ENCODE data around the gene SMARCA4.
"Not testable (repeated sequence)": the region's sequence is repeated elsewhere in the genome, so short reads cannot be mapped to it uniquely, and the experiment has no call there.

Gene SMARCA4

DNA sequence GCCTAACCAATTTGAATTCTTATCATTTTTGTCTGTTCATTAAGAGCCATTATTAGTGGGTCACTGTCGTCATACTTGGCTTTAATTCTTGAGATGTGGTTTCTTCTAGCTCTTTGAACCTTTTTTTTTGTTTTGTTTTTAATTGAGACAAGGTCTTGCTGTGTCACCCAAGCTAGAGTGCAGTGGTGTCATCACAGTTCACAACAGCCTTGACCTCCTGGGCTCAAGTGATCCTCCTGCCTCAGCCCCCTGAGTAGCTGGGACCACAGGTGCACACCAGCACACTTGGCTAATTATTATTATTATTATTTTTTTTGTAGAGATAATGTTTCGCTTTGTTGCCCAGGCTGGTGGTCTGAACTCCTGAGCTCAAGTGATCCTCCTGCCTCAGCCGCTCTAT, 102.6 kb downstream of the SMARCA4 start:
- no peak for DNase-seq (ENCODE audit: low read depth in 4 of 4, low spot score in 1 of 4)

GRCh38 chr19:11064831-11065303, 104.0 kb downstream of the SMARCA4 start:
- no peak for DNase-seq (ENCODE audit: low read depth in 4 of 4, low spot score in 1 of 4)

- DNase-seq (ENCODE audit: low read depth in 4 of 4, low spot score in 1 of 4): no peak
Measured at GRCh38 chr19:11066326-11066725, 105.5 kb downstream of the SMARCA4 start.

- DNase-seq (ENCODE audit: low read depth in 4 of 4, low spot score in 1 of 4): no peak
Measured at GRCh38 chr19:11067356-11068113, 106.7 kb downstream of the SMARCA4 start.

DNA sequence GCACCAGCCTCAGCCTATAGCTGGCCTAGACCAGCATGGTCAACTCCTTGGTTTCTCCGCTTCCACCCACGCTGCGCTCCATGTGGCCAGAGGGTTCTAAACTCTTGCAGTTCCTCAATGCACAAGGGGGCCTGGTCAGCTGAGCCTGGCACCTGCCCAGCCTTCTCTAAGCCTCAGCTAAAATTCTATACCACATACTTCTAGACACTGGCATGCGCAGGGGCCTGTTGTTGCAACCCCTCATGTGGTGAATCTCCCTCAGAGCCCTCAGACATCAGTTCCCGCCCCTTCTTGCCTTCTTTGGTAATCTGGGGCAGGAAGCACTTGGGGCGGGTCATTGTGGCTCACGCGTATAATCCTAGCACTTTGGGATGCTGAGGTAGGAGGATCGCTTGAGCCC, 108.7 kb downstream of the SMARCA4 start:
- no peak for DNase-seq (ENCODE audit: low read depth in 4 of 4, low spot score in 1 of 4)

DNA sequence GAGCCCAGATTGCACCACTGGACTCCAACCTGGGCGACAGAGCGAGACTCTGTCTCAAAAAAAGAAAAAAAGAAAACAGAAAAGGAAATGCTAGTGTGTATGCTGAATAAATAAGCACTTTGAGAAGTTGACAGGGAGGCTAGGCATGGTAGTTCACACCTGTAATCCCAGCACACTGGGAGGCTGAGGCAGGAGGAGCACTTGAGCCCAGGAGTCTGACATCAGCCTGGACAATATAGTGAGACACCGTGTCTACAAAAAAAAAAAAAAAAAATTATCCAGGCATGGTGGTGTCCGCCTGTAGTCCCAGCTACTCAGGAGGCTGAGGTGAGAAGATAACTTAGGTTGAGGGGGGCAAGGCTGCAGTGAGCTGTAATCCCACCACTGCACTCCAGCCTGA, 109.3 kb downstream of the SMARCA4 start:
- DNase-seq (ENCODE audit: low read depth in 4 of 4, low spot score in 1 of 4): no peak

DNA sequence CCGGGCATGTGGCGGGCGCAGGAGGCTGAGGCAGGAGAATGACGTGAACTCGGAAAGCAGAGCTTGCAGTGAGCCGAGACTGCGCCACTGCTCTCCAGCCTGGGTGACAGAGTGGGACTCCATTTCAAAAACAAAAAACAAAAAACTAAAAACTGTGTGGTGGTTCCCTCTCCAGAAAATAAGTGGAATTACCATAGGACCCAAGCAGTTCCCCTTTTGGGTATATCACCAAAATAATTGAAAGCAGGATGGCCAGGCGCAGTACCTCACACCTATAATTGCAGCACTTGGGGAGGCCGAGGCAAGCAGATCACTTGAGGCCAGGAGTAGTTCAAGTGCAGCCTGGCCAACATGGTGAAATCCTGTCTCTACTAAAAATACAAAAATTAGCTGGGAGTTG, 112.7 kb downstream of the SMARCA4 start:
- no peak for DNase-seq (ENCODE audit: low read depth in 4 of 4, low spot score in 1 of 4)

DNA sequence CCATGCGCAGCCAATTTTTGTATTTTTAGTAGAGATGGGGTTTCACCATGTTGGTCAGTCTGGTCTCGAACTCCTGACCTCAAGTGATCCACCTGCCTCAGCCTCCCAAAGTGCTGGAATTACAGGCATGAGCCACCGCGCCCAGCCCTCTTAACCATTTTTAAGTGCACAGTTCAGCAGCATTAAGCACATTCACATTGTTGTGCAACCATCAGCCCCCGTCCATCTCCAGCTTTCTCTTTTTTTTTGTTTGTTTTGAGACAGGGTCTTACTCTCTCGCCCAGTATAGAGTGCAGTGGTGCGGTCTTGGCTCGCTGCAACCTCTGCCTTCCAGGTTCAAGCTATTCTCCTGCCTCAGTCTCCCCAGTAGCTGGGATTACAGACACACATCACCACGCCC, 116.0 kb downstream of the SMARCA4 start:
- DNase-seq (ENCODE audit: low read depth in 4 of 4, low spot score in 1 of 4): not testable (repeated sequence)

DNA sequence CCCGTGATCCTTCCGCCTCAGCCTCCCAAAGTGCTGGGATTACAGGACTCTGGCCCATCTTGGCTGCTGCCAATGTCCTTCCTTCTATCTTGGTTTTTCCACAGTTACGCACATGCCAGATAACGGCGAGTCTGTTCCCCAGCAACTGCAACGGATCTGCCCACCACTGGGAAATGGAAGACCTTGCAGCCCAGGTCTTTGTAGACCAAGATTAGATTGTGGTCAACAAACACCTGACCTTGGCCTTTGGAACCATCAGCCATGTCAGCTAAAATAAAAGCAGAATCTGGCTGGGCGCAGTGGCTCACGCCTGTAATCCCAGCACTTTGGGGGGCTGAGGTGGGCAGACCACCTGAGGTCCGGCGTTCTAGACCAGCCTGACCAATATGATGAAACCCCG, 118.1 kb downstream of the SMARCA4 start:
- no peak for DNase-seq (ENCODE audit: low read depth in 4 of 4, low spot score in 1 of 4)

DNA sequence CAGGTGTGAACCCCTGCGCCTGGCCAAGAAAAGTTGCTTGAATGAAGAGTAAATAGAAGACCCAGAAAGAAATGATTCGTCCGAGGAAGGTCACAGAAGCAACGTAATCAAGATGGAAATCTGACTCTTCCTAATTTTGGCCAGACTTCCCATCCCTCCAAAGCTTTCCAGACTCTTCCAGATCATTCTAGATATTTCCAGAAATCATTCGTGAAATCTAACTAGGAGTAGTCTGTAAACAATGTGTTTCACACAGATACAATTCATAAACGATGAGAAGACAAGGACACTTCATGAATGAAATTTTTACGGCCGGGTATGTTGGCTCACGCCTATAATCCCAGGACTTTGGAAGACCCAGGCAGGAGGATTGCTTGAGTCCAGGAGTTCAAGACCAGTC, 119.2 kb downstream of the SMARCA4 start:
- no peak for DNase-seq (ENCODE audit: low read depth in 4 of 4, low spot score in 1 of 4)

DNA sequence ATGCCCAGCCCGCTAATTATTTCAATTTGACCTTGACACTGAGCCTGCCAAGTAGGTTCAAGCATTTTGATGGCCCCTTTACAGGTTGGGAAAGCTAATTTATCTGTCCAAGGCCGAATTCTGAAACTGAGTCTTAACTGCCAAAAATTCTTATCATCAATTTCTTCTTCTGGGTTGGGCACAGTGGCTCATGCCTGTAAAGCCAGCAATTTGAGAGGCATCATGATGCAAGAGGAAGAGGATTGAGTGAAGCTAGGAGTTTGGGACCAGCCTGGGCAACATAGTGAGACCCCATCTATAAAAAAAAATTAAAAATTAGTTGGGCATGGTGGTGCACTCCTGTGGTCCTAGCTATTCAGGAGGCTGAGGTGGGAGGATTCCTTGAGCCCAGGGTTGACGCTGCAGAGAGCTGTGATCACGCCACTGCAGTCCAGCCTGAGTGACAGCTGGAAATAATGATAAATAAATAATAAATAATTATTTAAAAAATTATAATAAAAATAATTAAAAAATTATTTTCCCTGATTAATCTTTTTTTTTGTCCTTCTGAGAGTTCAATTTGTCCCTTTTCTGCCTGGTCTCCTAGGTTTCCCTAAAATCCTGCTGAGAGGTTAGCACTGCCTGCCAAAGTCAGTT, 127.2 kb downstream of the SMARCA4 start:
- DNase-seq (ENCODE audit: low read depth in 4 of 4, low spot score in 1 of 4): no peak

DNA sequence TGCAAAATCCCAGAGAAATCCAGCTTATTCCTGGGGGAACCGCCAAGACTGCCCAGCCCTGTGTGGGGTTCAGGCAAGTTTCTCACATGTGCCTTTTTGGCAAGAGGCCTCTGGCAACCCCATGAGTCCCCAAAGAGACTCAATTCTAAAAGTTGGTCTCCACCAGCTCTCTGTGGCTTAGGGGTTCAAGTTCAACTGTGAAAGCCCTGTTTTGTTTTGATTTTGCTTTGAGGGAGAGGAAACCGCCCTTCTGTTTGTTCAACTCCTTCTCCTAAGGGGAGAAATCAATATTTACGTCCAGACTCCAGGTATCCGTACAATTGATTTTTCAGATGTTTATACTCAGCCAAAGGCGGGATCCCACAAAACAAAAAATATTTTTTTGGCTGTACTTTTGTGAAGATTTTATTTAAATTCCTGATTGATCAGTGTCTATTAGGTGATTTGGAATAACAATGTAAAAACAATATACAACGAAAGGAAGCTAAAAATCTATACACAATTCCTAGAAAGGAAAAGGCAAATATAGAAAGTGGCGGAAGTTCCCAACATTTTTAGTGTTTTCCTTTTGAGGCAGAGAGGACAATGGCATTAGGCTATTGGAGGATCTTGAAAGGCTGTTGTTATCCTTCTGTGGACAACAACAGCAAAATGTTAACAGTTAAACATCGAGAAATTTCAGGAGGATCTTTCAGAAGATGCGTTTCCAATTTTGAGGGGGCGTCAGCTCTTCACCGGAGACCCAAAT, 127.8 kb downstream of the SMARCA4 start:
- no peak for DNase-seq (ENCODE audit: low read depth in 4 of 4, low spot score in 1 of 4)

- peak in 2 of 4 experiments; percentile 55 to 75 for DNase-seq (ENCODE audit: low read depth in 4 of 4, low spot score in 1 of 4)
Measured at GRCh38 chr19:11089254-11090013, 128.6 kb downstream of the SMARCA4 start, which contains the start of gene LDLR. LDLR (plus strand) TSS chr19:11089463; CDS start chr19:11089549, 86 bp downstream.

DNA sequence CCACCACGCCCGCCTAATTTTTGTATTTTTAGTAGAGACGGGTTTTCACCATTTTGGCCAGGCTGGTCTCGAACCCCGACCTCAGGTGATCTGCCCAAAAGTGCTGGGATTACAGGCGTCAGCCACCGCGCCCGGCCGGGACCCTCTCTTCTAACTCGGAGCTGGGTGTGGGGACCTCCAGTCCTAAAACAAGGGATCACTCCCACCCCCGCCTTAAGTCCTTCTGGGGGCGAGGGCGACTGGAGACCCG, 129.1 kb downstream of the SMARCA4 start:
- peak in 1 of 4 experiments; percentile 42 for DNase-seq (ENCODE audit: low read depth in 4 of 4, low spot score in 1 of 4)

GRCh38 chr19:11090264-11090996, 129.6 kb downstream of the SMARCA4 start:
- peak; percentile 90 to 99 (median 94) for DNase-seq (ENCODE audit: low read depth in 4 of 4, low spot score in 1 of 4)

DNA sequence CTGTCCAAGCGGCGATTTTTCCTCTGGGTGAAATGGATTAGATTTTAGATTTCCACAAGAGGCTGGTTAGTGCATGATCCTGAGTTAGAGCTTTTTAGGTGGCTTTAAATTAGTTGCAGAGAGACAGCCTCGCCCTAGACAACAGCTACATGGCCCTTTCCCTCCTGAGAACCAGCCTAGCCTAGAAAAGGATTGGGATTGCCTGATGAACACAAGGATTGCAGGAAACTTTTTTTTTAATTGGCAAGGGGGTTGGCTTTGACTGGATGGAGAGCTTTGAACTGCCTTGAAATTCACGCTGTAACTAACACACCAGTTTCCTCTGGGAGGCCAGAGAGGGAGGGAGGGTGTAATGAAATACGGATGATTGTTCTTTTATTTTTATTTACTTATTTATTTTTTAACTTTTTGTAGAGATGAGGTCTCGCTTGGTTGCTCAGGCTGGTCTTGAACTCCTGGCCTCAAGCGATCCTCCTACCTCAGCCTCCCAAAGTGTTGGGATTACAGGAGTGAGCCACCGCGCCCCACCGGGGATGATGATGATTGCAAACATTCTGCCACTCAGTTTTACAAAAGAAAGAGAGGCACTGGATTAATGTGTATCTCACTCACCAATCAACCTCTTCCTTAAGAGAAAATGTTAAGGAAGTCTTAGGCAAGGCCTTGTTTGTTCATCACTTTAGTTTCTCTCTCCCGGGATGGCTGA, 130.3 kb downstream of the SMARCA4 start:
- DNase-seq (ENCODE audit: low read depth in 4 of 4, low spot score in 1 of 4): no peak

DNA sequence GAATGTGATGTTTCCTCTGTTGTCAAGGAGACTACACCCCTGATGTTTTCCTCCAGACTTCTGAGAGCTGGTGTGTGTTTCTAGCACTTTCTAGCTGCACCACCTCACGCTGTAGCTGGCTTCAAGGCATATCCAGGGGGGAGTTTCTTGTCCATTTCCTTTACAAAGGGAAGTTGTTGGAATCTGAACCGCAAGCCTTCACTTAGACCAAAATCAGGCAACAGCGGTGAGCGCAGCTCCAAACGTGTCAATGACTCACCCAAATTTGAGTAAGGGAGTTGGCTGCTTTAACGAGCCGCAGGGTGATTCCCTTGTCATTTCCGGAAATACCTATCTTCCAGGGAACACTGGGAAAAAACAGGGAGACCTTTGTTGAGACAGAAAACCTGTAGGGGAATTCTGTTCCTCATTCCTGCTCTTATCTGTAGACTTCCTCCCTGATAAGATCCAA, 130.9 kb downstream of the SMARCA4 start:
- DNase-seq (ENCODE audit: low read depth in 4 of 4, low spot score in 1 of 4): no peak

- DNase-seq (ENCODE audit: low read depth in 4 of 4, low spot score in 1 of 4): no peak
Measured at GRCh38 chr19:11092181-11092538, 131.3 kb downstream of the SMARCA4 start.

DNA sequence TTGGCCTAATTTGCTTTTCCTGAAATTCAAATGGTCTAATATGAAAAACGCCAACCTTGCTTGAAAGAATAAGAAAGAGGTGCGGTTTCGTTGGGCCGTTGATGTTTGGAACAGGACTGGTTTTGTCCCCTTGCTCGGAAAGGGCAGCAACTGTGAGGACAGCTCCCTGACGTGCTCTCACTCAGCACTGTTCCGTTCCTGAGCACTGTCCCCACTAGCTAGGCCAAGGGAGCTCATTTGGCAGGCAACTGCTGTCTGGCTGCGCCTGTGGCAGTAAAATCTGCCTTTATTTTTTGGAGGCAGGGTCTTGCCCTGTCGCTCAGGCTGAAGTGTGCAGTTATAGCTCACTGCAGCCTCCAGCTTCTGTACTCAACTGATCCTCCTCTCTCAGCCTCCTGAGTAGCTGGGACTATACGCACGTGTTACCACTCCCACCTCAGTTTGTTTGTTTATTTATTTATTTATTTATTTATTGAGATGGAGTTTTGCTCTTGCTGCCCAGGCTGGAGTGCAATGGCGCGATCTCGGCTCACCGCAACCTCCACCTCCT, 132.9 kb downstream of the SMARCA4 start:
- DNase-seq (ENCODE audit: low read depth in 4 of 4, low spot score in 1 of 4): no peak

DNA sequence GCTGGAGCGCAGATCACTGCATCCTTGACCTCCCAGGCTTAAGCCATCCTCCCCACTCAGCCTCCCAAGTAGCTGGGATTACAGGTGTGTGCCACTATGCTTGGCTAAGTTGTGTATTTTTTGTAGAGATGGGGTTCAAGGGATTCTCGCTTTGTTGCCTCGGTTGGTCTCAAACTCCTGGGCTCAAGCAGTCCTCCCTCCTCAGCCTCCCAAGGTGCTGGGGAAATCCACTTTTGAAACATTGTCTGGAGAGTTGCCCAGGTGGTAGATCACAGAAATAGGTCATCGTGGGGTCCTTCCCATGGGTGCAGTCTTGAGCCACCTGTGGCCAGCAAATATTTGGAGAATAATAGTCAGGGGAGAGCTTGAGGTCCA, 133.7 kb downstream of the SMARCA4 start:
- DNase-seq (ENCODE audit: low read depth in 4 of 4, low spot score in 1 of 4): no peak
